ENCODE data around the gene DBX2.
A peak's percentile ranks its signal among the peaks of the same experiment; 100 is the strongest.

DBX2 gene

DNA sequence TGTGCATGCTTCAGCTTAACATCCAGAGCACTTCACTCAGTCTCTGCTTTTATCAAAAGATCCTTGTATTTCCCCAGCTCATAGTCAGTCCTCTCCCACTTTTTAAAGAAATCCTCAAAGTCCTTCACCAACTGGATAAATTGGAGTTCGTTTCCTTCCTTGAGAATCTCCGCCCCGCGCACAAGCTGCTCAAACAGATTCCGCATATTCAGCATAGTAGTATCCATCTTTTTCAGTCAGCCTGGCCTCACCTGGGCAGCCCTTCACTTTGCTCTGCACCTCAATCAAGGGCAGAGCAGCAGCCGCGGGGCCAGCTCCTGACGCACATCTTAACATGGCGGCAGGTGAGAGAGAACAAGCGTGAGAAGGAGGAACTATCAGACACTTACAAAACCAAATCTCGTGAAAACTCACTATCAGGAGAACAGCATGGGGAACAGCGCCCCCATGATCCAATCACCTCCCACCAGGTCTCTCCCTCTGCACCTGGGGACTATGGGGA, 14.3 kb upstream of the DBX2 start:
- Histone ChIP-seq H3K4me1 (ENCODE audit: control insufficient read depth, insufficient read depth, low read length) (no peaks in the 10 kb centered on the region), H3K36me3 (ENCODE audit: control insufficient read depth, insufficient read depth, low read length) (no peaks in the 10 kb centered on the region), H3K9me3 (ENCODE audit: control insufficient read depth, insufficient read depth, low read depth, low read length) (peaks cover 5% of the 10 kb centered on the region; the same call in 1 of the 2 replicates), H3K27me3 (ENCODE audit: control insufficient read depth, insufficient read depth, low read length) (no peaks in the 10 kb centered on the region), H3K27ac (ENCODE audit: low read depth, low read length) (no peak overlapping the region), H3K9ac (ENCODE audit: low read length) (no peak overlapping the region), H3K4me3 (ENCODE audit: low read depth, low read length) (no peak overlapping the region)

- Histone ChIP-seq H3K4me3 (ENCODE audit: low read depth, low read length) (no peak overlapping the region), H3K27ac (ENCODE audit: low read depth, low read length) (no peak overlapping the region), H3K4me1 (ENCODE audit: control insufficient read depth, insufficient read depth, low read length) (no peaks in the 10 kb centered on the region), H3K9me3 (ENCODE audit: control insufficient read depth, insufficient read depth, low read depth, low read length) (no peaks in the 10 kb centered on the region), H3K36me3 (ENCODE audit: control insufficient read depth, insufficient read depth, low read length) (no peaks in the 10 kb centered on the region), H3K27me3 (ENCODE audit: control insufficient read depth, insufficient read depth, low read length) (no peaks in the 10 kb centered on the region), H3K9ac (ENCODE audit: low read length) (no peak overlapping the region)
Measured at GRCh38 chr12:45060976-45061375, 10.1 kb upstream of the DBX2 start.

- Histone ChIP-seq H3K4me1 (ENCODE audit: control insufficient read depth, insufficient read depth, low read length) (no peaks in the 10 kb centered on the region), H3K27ac (ENCODE audit: low read depth, low read length) (no peak overlapping the region), H3K9ac (ENCODE audit: low read length) (no peak overlapping the region), H3K4me3 (ENCODE audit: low read depth, low read length) (peak overlapping the region; percentile 59), H3K27me3 (ENCODE audit: control insufficient read depth, insufficient read depth, low read length) (peaks cover 72% of the 10 kb centered on the region), H3K36me3 (ENCODE audit: control insufficient read depth, insufficient read depth, low read length) (no peaks in the 10 kb centered on the region), H3K9me3 (ENCODE audit: control insufficient read depth, insufficient read depth, low read depth, low read length) (no peaks in the 10 kb centered on the region)
Measured at GRCh38 chr12:45051572-45052125, 750 bp upstream of the DBX2 start.

GRCh38 chr12:45049912-45050750, 768 bp downstream of the DBX2 start:
- H3K4me3 ChIP-seq (ENCODE audit: low read depth, low read length) = peak overlapping the region; percentile 59
- no peak overlapping the region for H3K9ac ChIP-seq (ENCODE audit: low read length)
- no peaks in the 10 kb centered on the region for H3K4me1 ChIP-seq (ENCODE audit: control insufficient read depth, insufficient read depth, low read length)
- no peaks in the 10 kb centered on the region for H3K9me3 ChIP-seq (ENCODE audit: control insufficient read depth, insufficient read depth, low read depth, low read length)
- H3K27ac ChIP-seq (ENCODE audit: low read depth, low read length) = no peak overlapping the region
- H3K36me3 ChIP-seq (ENCODE audit: control insufficient read depth, insufficient read depth, low read length) = no peaks in the 10 kb centered on the region
- H3K27me3 ChIP-seq (ENCODE audit: control insufficient read depth, insufficient read depth, low read length) = peaks cover 81% of the 10 kb centered on the region

GRCh38 chr12:45042599-45042998, 8.3 kb downstream of the DBX2 start:
- peaks cover 19% of the 10 kb centered on the region for H3K27me3 ChIP-seq (ENCODE audit: control insufficient read depth, insufficient read depth, low read length)
- no peak overlapping the region for H3K27ac ChIP-seq (ENCODE audit: low read depth, low read length)
- H3K9ac ChIP-seq (ENCODE audit: low read length) = no peak overlapping the region

GRCh38 chr12:45040977-45041376, 9.9 kb downstream of the DBX2 start:
- no peaks in the 10 kb centered on the region for H3K4me1 ChIP-seq (ENCODE audit: control insufficient read depth, insufficient read depth, low read length)
- H3K9me3 ChIP-seq (ENCODE audit: control insufficient read depth, insufficient read depth, low read depth, low read length) = no peaks in the 10 kb centered on the region
- no peaks in the 10 kb centered on the region for H3K36me3 ChIP-seq (ENCODE audit: control insufficient read depth, insufficient read depth, low read length)
- no peak overlapping the region for H3K9ac ChIP-seq (ENCODE audit: low read length)
- H3K27me3 ChIP-seq (ENCODE audit: control insufficient read depth, insufficient read depth, low read length) = peaks cover 6% of the 10 kb centered on the region; the same call in 1 of the 2 replicates
- H3K4me3 ChIP-seq (ENCODE audit: low read depth, low read length) = no peak overlapping the region
- H3K27ac ChIP-seq (ENCODE audit: low read depth, low read length) = no peak overlapping the region

More at GRCh38 chr12:45042599-45042998, 8.3 kb downstream of the DBX2 start:
- no peak overlapping the region for H3K4me3 ChIP-seq (ENCODE audit: low read depth, low read length)
- no peaks in the 10 kb centered on the region for H3K4me1 ChIP-seq (ENCODE audit: control insufficient read depth, insufficient read depth, low read length)
- no peaks in the 10 kb centered on the region for H3K9me3 ChIP-seq (ENCODE audit: control insufficient read depth, insufficient read depth, low read depth, low read length)
- no peaks in the 10 kb centered on the region for H3K36me3 ChIP-seq (ENCODE audit: control insufficient read depth, insufficient read depth, low read length)

DNA sequence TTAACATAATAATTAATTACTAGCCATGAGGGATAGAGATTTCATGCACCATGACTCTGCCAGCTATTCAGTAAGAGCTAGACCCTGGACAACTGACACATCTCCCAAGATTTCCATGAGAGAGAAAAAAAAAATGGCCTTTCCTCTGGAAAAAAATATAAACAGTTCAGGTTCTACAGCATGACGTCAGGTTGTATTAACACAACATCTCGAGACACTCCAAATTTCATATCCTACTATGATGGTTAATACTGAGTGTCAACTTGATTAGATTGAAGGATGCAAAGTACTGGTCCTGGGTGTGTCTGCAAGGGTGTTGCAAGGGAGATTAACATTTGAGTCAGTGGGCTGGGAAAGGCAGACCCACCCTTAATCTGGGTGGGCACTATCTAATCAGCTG, 11.1 kb downstream of the DBX2 start:
- Histone ChIP-seq H3K4me3 (ENCODE audit: low read depth, low read length) (no peak overlapping the region), H3K9me3 (ENCODE audit: control insufficient read depth, insufficient read depth, low read depth, low read length) (no peaks in the 10 kb centered on the region), H3K27ac (ENCODE audit: low read depth, low read length) (no peak overlapping the region), H3K36me3 (ENCODE audit: control insufficient read depth, insufficient read depth, low read length) (no peaks in the 10 kb centered on the region), H3K9ac (ENCODE audit: low read length) (no peak overlapping the region), H3K27me3 (ENCODE audit: control insufficient read depth, insufficient read depth, low read length) (peaks cover 2% of the 10 kb centered on the region; the same call in 1 of the 2 replicates), H3K4me1 (ENCODE audit: control insufficient read depth, insufficient read depth, low read length) (no peaks in the 10 kb centered on the region)

DNA sequence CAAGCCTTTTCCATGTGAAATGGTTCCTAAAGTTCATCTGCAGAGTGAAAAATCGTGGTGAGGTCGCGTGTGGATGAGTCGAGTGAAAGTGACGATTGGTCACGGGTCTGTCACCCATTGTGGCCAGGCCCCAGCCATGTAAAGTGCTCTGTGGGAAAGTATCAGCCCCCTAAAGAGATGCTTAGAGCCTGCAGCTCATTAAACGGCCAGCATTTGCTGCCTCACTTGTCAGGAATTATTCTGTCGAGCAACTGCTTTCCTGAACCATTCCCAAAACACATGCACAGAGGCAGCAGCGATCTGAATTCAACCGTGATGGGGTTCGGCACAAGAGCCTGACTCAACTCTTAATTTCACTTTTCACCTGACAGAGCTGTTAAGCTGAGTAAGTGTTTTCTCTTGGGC, 16.0 kb downstream of the DBX2 start:
- H3K4me1 ChIP-seq (ENCODE audit: control insufficient read depth, insufficient read depth, low read length) = no peaks in the 10 kb centered on the region
- no peak overlapping the region for H3K4me3 ChIP-seq (ENCODE audit: low read depth, low read length)
- H3K36me3 ChIP-seq (ENCODE audit: control insufficient read depth, insufficient read depth, low read length) = no peaks in the 10 kb centered on the region
- no peak overlapping the region for H3K9ac ChIP-seq (ENCODE audit: low read length)
- H3K9me3 ChIP-seq (ENCODE audit: control insufficient read depth, insufficient read depth, low read depth, low read length) = no peaks in the 10 kb centered on the region
- H3K27ac ChIP-seq (ENCODE audit: low read depth, low read length) = no peak overlapping the region
- no peaks in the 10 kb centered on the region for H3K27me3 ChIP-seq (ENCODE audit: control insufficient read depth, insufficient read depth, low read length)

GRCh38 chr12:45017916-45018315, 33.0 kb downstream of the DBX2 start:
- Histone ChIP-seq H3K9me3 (ENCODE audit: control insufficient read depth, insufficient read depth, low read depth, low read length) (no peaks in the 10 kb centered on the region), H3K9ac (ENCODE audit: low read length) (no peak overlapping the region), H3K27me3 (ENCODE audit: control insufficient read depth, insufficient read depth, low read length) (no peaks in the 10 kb centered on the region), H3K4me1 (ENCODE audit: control insufficient read depth, insufficient read depth, low read length) (no peaks in the 10 kb centered on the region), H3K36me3 (ENCODE audit: control insufficient read depth, insufficient read depth, low read length) (no peaks in the 10 kb centered on the region), H3K4me3 (ENCODE audit: low read depth, low read length) (no peak overlapping the region), H3K27ac (ENCODE audit: low read depth, low read length) (no peak overlapping the region)

DNA sequence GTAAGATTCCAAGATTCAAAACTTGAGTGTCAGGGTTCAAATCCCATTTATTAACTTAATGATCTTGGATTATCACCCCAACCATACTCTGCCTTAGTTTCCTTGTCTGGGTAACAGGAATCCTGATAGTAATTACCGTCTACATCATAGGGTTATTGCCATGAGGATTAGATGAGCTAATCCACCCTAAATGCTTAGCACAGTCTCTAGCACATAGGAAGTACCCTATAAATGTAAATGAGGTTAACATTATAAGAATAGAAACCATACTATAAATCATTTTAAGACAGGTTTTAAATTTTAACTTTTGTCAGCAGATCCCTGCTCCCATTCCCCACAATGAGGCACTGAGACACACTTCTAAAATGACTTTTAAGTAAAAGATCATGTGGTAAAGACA, 36.5 kb downstream of the DBX2 start:
- Histone ChIP-seq H3K4me3 (ENCODE audit: low read depth, low read length) (no peak overlapping the region), H3K27ac (ENCODE audit: low read depth, low read length) (no peak overlapping the region), H3K36me3 (ENCODE audit: control insufficient read depth, insufficient read depth, low read length) (no peaks in the 10 kb centered on the region), H3K4me1 (ENCODE audit: control insufficient read depth, insufficient read depth, low read length) (no peaks in the 10 kb centered on the region), H3K9ac (ENCODE audit: low read length) (no peak overlapping the region), H3K27me3 (ENCODE audit: control insufficient read depth, insufficient read depth, low read length) (no peaks in the 10 kb centered on the region), H3K9me3 (ENCODE audit: control insufficient read depth, insufficient read depth, low read depth, low read length) (no peaks in the 10 kb centered on the region)

GRCh38 chr12:45012749-45013148, 38.1 kb downstream of the DBX2 start:
- Histone ChIP-seq H3K36me3 (ENCODE audit: control insufficient read depth, insufficient read depth, low read length) (no peaks in the 10 kb centered on the region), H3K4me1 (ENCODE audit: control insufficient read depth, insufficient read depth, low read length) (no peaks in the 10 kb centered on the region), H3K9ac (ENCODE audit: low read length) (no peak overlapping the region), H3K27me3 (ENCODE audit: control insufficient read depth, insufficient read depth, low read length) (no peaks in the 10 kb centered on the region), H3K27ac (ENCODE audit: low read depth, low read length) (no peak overlapping the region), H3K9me3 (ENCODE audit: control insufficient read depth, insufficient read depth, low read depth, low read length) (no peaks in the 10 kb centered on the region), H3K4me3 (ENCODE audit: low read depth, low read length) (no peak overlapping the region)
